ENCODE data around the gene ESRRB.

The ESRRB gene

DNA sequence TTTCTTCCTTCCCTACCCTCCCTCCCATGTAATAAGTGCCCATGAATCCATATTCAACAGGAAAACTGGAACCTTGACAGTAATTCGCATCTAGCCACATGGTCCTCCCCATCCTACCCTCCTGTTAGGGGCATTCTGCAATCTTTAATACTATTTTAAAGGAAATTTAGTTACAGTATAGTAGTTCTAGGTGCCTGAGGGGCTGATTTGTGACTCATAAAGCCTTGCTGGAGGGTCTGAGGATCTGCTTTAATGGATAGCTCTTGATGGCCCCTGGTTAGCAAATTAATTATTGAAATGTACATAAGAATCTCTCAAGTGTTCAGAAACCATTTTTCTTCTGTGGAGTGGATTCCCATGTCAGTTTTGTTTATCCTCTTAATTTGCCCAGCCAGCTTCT, 54.1 kb downstream of the ESRRB start:
- ChIA-PET POLR2A (no interaction called here), CTCF (no interaction called here)
- Histone ChIP-seq H3K4me3 (ENCODE audit: low read depth, low read length) (no peak overlapping the region), H3K9me3 (ENCODE audit: control insufficient read depth, insufficient read depth, low read depth, low read length) (no peaks in the 10 kb centered on the region), H3K27ac (ENCODE audit: extremely low read depth, low read depth, low read length) (no peak overlapping the region), H3K36me3 (ENCODE audit: control insufficient read depth in 2 of 2, insufficient read depth in 1 of 2, low read length in 2 of 2) (no peaks in the 10 kb centered on the region), H3K4me1 (ENCODE audit: control insufficient read depth, insufficient read depth, low read length) (no peaks in the 10 kb centered on the region)
- TF ChIP-seq ZNF791 (tag by site-specific recombination; IDR thresholded peaks at IDR 0.05) (no peak), ZNF658 (tag by site-specific recombination; IDR thresholded peaks at IDR 0.05) (no peak), ZNF354C (tag by site-specific recombination; IDR thresholded peaks at IDR 0.05; ENCODE audit: borderline replicate concordance, low read depth) (no peak), ZNF174 (tag by site-specific recombination; IDR thresholded peaks at IDR 0.05) (no peak), ZNF274 (IDR thresholded peaks at IDR 0.05; ENCODE audit: low read length) (no peak), ZNF274 (tag by site-specific recombination; IDR thresholded peaks at IDR 0.05; ENCODE audit: borderline replicate concordance) (no peak), ZIC2 (tag by site-specific recombination; IDR thresholded peaks at IDR 0.05) (no peak), ZNF132 (tag by site-specific recombination; IDR thresholded peaks at IDR 0.05; ENCODE audit: borderline replicate concordance) (no peak), ZSCAN16 (tag by site-specific recombination; IDR thresholded peaks at IDR 0.05) (no peak), ZBTB7A (tag by site-specific recombination; IDR thresholded peaks at IDR 0.05; ENCODE audit: low read depth) (no peak), ZNF558 (tag by site-specific recombination; IDR thresholded peaks at IDR 0.05) (no peak), ZNF114 (tag by site-specific recombination; IDR thresholded peaks at IDR 0.05) (no peak), ZNF10 (tag by site-specific recombination; IDR thresholded peaks at IDR 0.05) (no peak)
- TF ChIP-seq, protein P1, sequence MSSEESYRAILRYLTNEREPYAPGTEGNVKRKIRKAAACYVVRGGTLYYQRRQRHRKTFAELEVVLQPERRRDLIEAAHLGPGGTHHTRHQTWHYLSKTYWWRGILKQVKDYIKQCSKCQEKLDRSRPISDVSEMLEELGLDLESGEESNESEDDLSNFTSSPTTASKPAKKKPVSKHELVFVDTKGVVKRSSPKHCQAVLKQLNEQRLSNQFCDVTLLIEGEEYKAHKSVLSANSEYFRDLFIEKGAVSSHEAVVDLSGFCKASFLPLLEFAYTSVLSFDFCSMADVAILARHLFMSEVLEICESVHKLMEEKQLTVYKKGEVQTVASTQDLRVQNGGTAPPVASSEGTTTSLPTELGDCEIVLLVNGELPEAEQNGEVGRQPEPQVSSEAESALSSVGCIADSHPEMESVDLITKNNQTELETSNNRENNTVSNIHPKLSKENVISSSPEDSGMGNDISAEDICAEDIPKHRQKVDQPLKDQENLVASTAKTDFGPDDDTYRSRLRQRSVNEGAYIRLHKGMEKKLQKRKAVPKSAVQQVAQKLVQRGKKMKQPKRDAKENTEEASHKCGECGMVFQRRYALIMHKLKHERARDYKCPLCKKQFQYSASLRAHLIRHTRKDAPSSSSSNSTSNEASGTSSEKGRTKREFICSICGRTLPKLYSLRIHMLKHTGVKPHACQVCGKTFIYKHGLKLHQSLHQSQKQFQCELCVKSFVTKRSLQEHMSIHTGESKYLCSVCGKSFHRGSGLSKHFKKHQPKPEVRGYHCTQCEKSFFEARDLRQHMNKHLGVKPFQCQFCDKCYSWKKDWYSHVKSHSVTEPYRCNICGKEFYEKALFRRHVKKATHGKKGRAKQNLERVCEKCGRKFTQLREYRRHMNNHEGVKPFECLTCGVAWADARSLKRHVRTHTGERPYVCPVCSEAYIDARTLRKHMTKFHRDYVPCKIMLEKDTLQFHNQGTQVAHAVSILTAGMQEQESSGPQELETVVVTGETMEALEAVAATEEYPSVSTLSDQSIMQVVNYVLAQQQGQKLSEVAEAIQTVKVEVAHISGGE (tag by site-specific recombination; conservative IDR thresholded peaks at IDR 0.05; ENCODE audit: low read depth), result no peak
- TF ChIP-seq, protein P2, sequence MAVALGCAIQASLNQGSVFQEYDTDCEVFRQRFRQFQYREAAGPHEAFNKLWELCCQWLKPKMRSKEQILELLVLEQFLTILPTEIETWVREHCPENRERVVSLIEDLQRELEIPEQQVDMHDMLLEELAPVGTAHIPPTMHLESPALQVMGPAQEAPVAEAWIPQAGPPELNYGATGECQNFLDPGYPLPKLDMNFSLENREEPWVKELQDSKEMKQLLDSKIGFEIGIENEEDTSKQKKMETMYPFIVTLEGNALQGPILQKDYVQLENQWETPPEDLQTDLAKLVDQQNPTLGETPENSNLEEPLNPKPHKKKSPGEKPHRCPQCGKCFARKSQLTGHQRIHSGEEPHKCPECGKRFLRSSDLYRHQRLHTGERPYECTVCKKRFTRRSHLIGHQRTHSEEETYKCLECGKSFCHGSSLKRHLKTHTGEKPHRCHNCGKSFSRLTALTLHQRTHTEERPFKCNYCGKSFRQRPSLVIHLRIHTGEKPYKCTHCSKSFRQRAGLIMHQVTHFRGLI (tag by site-specific recombination; IDR thresholded peaks at IDR 0.05), result no peak
- TF ChIP-seq, protein P3, sequence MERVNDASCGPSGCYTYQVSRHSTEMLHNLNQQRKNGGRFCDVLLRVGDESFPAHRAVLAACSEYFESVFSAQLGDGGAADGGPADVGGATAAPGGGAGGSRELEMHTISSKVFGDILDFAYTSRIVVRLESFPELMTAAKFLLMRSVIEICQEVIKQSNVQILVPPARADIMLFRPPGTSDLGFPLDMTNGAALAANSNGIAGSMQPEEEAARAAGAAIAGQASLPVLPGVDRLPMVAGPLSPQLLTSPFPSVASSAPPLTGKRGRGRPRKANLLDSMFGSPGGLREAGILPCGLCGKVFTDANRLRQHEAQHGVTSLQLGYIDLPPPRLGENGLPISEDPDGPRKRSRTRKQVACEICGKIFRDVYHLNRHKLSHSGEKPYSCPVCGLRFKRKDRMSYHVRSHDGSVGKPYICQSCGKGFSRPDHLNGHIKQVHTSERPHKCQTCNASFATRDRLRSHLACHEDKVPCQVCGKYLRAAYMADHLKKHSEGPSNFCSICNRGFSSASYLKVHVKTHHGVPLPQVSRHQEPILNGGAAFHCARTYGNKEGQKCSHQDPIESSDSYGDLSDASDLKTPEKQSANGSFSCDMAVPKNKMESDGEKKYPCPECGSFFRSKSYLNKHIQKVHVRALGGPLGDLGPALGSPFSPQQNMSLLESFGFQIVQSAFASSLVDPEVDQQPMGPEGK (tag by site-specific recombination; IDR thresholded peaks at IDR 0.05), result no peak

DNA sequence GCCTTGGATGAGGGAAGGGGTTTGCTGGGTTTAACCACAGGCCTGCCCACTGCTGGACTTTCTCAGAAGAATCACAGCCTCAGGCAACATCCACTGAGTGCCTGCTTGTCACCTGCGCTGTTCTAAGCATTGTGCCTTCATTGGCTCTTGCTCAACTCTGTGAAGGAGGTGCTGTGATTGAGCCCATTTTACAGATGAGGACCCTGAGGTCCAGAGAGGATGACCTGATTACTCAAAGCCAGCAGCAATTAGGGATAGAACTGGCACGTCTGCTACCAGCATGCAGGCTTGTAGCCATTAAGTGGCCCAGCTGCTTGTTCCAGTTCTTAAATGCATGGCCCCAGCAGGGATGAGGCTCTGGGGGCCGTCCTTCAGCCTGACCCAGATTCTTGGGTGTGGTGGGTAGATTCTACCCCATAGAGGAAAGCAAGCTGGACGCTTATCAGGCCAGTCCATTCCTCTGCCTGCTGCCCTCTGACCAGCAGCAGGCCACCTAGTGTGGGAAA, 54.6 kb downstream of the ESRRB start:
- CTCF ChIA-PET, result no interaction called here
- POLR2A ChIA-PET, result no interaction called here
- H3K36me3 ChIP-seq (ENCODE audit: control insufficient read depth in 2 of 2, insufficient read depth in 1 of 2, low read length in 2 of 2), result no peaks in the 10 kb centered on the region
- no peaks in the 10 kb centered on the region for H3K9me3 ChIP-seq (ENCODE audit: control insufficient read depth, insufficient read depth, low read depth, low read length)
- H3K4me1 ChIP-seq (ENCODE audit: control insufficient read depth, insufficient read depth, low read length), result no peaks in the 10 kb centered on the region
- H3K4me3 ChIP-seq (ENCODE audit: low read depth, low read length), result no peak overlapping the region
- H3K27ac ChIP-seq (ENCODE audit: extremely low read depth, low read depth, low read length), result no peak overlapping the region
- TF ChIP-seq KLF16 (tag by site-specific recombination; IDR thresholded peaks at IDR 0.05), result no peak
